ENCODE results near the gene TCIRG1. TPM values are rescaled to one million over a fixed set of nuclear protein-coding genes. Genes with fewer than 3 reads are reported as not detected.
A peak's percentile ranks its signal among the peaks of the same experiment; 100 is the strongest.

The TCIRG1 gene
- polyA plus RNA-seq, 1 experiment = 111 TPM

- CTCF ChIA-PET = no interaction called here
Observed at GRCh38 chr11:68004551-68005335, 34.1 kb upstream of the TCIRG1 start.

GRCh38 chr11:68006606-68007166 is 32.1 kb upstream of the TCIRG1 start:
- POLR2A ChIA-PET = no interaction called here
- DNase-seq (ENCODE audit: low read depth) = no peak
- Histone ChIP-seq H3K36me3 (ENCODE audit: control insufficient read depth, insufficient read depth, low read length) (no peaks in the 10 kb centered on the region), H3K27me3 (ENCODE audit: control insufficient read depth, insufficient read depth, low read length) (no peaks in the 10 kb centered on the region), H3K4me3 (ENCODE audit: low read depth, low read length) (no peak overlapping the region)
- CTCF ChIA-PET = interaction anchor here (0.6 kb wide), 1 partner anchor 250 kb away, joined by 3 read pairs; no protein-coding TSS in a partner anchor
- TF ChIP-seq CTCF (IDR thresholded peaks at IDR 0.05; ENCODE audit: insufficient read depth, low read depth, low read length) = no peak

More at GRCh38 chr11:68004551-68005335, 34.1 kb upstream of the TCIRG1 start:
- no peak for DNase-seq (ENCODE audit: low read depth)
- POLR2A ChIA-PET = no interaction called here
- H3K27me3 ChIP-seq (ENCODE audit: control insufficient read depth, insufficient read depth, low read length) = no peaks in the 10 kb centered on the region
- no peak for TF ChIP-seq CTCF (IDR thresholded peaks at IDR 0.05; ENCODE audit: insufficient read depth, low read depth, low read length)
- peak overlapping the region; percentile 71; the same call in 1 of the 2 replicates for H3K4me3 ChIP-seq (ENCODE audit: low read depth, low read length)
- H3K36me3 ChIP-seq (ENCODE audit: control insufficient read depth, insufficient read depth, low read length) = no peaks in the 10 kb centered on the region

GRCh38 chr11:68007498-68008380 is 31.1 kb upstream of the TCIRG1 start:
- POLR2A ChIA-PET = no interaction called here
- Histone ChIP-seq H3K4me3 (ENCODE audit: low read depth, low read length) (no peak overlapping the region), H3K27me3 (ENCODE audit: control insufficient read depth, insufficient read depth, low read length) (no peaks in the 10 kb centered on the region), H3K36me3 (ENCODE audit: control insufficient read depth, insufficient read depth, low read length) (no peaks in the 10 kb centered on the region)
- no peak for TF ChIP-seq CTCF (IDR thresholded peaks at IDR 0.05; ENCODE audit: insufficient read depth, low read depth, low read length)
- CTCF ChIA-PET = interaction anchor here (1.3 kb wide), 1 partner anchor 202 kb away, joined by 8 read pairs; no protein-coding TSS in a partner anchor
- no peak for DNase-seq (ENCODE audit: low read depth)

GRCh38 chr11:68008381-68009337 is 30.2 kb upstream of the TCIRG1 start:
- POLR2A ChIA-PET = interaction anchor here (0.5 kb wide), 1 partner anchor 146 kb away, joined by 3 read pairs; no protein-coding TSS in a partner anchor
- CTCF ChIA-PET = interaction anchor here (1.1 to 2.8 kb wide), 4 partner anchors 13 to 201 kb away, joined by 3 to 13 read pairs (median 6); no protein-coding TSS in a partner anchor

More at GRCh38 chr11:68008381-68009337, 30.2 kb upstream of the TCIRG1 start:
- H3K36me3 ChIP-seq (ENCODE audit: control insufficient read depth, insufficient read depth, low read length) = no peaks in the 10 kb centered on the region
- DNase-seq (ENCODE audit: low read depth) = no peak
- no peaks in the 10 kb centered on the region for H3K27me3 ChIP-seq (ENCODE audit: control insufficient read depth, insufficient read depth, low read length)
- TF ChIP-seq CTCF (IDR thresholded peaks at IDR 0.05; ENCODE audit: insufficient read depth, low read depth, low read length) = no peak
- no peak overlapping the region for H3K4me3 ChIP-seq (ENCODE audit: low read depth, low read length)

All from BJ (cell line).